Skeletal muscle satellite cell (primary cell): ENCODE measurements around the gene CELF4.

Source experiments
- H3K27me3 ChIP-seq: 2 replicates; pipeline ENCODE4 v1.7.0; 2013; ENCODE audit warnings: low read length; ENCODE audit not compliant: control insufficient read depth, insufficient read depth
- H3K36me3 ChIP-seq: 2 replicates; pipeline ENCODE4 v1.7.0; 2013; ENCODE audit warnings: mild to moderate bottlenecking, control low read depth, low read length; ENCODE audit not compliant: insufficient read depth
- H3K4me1 ChIP-seq: 2 replicates; pipeline ENCODE4 v1.7.0; 2013; ENCODE audit warnings: low read length; ENCODE audit not compliant: control insufficient read depth, insufficient read depth
- H3K4me2 ChIP-seq: 2 replicates; pipeline ENCODE4 v1.7.0; 2013; ENCODE audit warnings: mild to moderate bottlenecking, low read length
- H3K4me3 ChIP-seq: 2 replicates; pipeline ENCODE4 v1.7.0; 2013; ENCODE audit warnings: low read length
- H3K9ac ChIP-seq: 2 replicates; pipeline ENCODE4 v1.7.0; 2013; ENCODE audit warnings: mild to moderate bottlenecking, low read depth, low read length, moderate library complexity
- H3K9me3 ChIP-seq: replicated peaks from 2 replicates; pipeline ENCODE4 v1.7.0; 2013; ENCODE audit warnings: mild to moderate bottlenecking, control low read depth, low read length

The CELF4 gene

GRCh38 chr18:37456395-37456794 is 109.2 kb downstream of the CELF4 start:
- no peaks in the 10 kb centered on the region for H3K36me3 ChIP-seq

GRCh38 chr18:37453752-37454151 is 111.8 kb downstream of the CELF4 start:
- Histone ChIP-seq H3K4me1 (no peaks in the 10 kb centered on the region), H3K9me3 (no peaks in the 10 kb centered on the region), H3K9ac (no peak overlapping the region), H3K27me3 (peaks cover 21% of the 10 kb centered on the region), H3K4me3 (no peak overlapping the region), H3K36me3 (no peaks in the 10 kb centered on the region), H3K4me2 (no peak overlapping the region)

More at GRCh38 chr18:37456395-37456794, 109.2 kb downstream of the CELF4 start:
- no peak overlapping the region for H3K4me3 ChIP-seq
- no peak overlapping the region for H3K9ac ChIP-seq
- no peak overlapping the region for H3K4me2 ChIP-seq
- no peaks in the 10 kb centered on the region for H3K4me1 ChIP-seq
- no peaks in the 10 kb centered on the region for H3K9me3 ChIP-seq
- peaks cover 26% of the 10 kb centered on the region for H3K27me3 ChIP-seq

- peaks cover 16% of the 10 kb centered on the region for H3K27me3 ChIP-seq
- no peak overlapping the region for H3K9ac ChIP-seq
- H3K36me3 ChIP-seq, result no peaks in the 10 kb centered on the region
- H3K4me3 ChIP-seq, result no peak overlapping the region
- no peaks in the 10 kb centered on the region for H3K4me1 ChIP-seq
- H3K9me3 ChIP-seq, result no peaks in the 10 kb centered on the region
- H3K4me2 ChIP-seq, result no peak overlapping the region
Observed at GRCh38 chr18:37452682-37453385, 112.8 kb downstream of the CELF4 start.

GRCh38 chr18:37452015-37452414 is 113.6 kb downstream of the CELF4 start:
- H3K36me3 ChIP-seq, result no peaks in the 10 kb centered on the region
- peaks cover 23% of the 10 kb centered on the region for H3K27me3 ChIP-seq
- no peak overlapping the region for H3K4me2 ChIP-seq
- H3K4me1 ChIP-seq, result no peaks in the 10 kb centered on the region
- no peak overlapping the region for H3K9ac ChIP-seq
- H3K4me3 ChIP-seq, result no peak overlapping the region
- no peaks in the 10 kb centered on the region for H3K9me3 ChIP-seq

- H3K36me3 ChIP-seq, result no peaks in the 10 kb centered on the region
- H3K4me2 ChIP-seq, result no peak overlapping the region
- no peaks in the 10 kb centered on the region for H3K9me3 ChIP-seq
- no peaks in the 10 kb centered on the region for H3K4me1 ChIP-seq
- no peak overlapping the region for H3K4me3 ChIP-seq
- no peak overlapping the region for H3K9ac ChIP-seq
- peaks cover 28% of the 10 kb centered on the region for H3K27me3 ChIP-seq
Observed at GRCh38 chr18:37451239-37451825, 114.3 kb downstream of the CELF4 start.

- Histone ChIP-seq H3K9me3 (no peaks in the 10 kb centered on the region), H3K4me2 (no peak overlapping the region), H3K4me1 (no peaks in the 10 kb centered on the region), H3K4me3 (no peak overlapping the region), H3K9ac (no peak overlapping the region), H3K27me3 (peaks cover 33% of the 10 kb centered on the region), H3K36me3 (no peaks in the 10 kb centered on the region)
Observed at GRCh38 chr18:37450434-37451132, 115.0 kb downstream of the CELF4 start.

GRCh38 chr18:37449618-37450017 is 116.0 kb downstream of the CELF4 start:
- Histone ChIP-seq H3K9me3 (no peaks in the 10 kb centered on the region), H3K4me2 (no peak overlapping the region), H3K36me3 (no peaks in the 10 kb centered on the region), H3K4me1 (no peaks in the 10 kb centered on the region), H3K27me3 (peaks cover 33% of the 10 kb centered on the region), H3K4me3 (no peak overlapping the region), H3K9ac (no peak overlapping the region)

- no peaks in the 10 kb centered on the region for H3K4me1 ChIP-seq
- H3K9me3 ChIP-seq, result no peaks in the 10 kb centered on the region
Observed at GRCh38 chr18:37448946-37449345, 116.7 kb downstream of the CELF4 start.

GRCh38 chr18:37447962-37448888 is 117.4 kb downstream of the CELF4 start:
- Histone ChIP-seq H3K9ac (no peak overlapping the region), H3K4me1 (no peaks in the 10 kb centered on the region), H3K9me3 (no peaks in the 10 kb centered on the region), H3K4me2 (no peak overlapping the region), H3K36me3 (no peaks in the 10 kb centered on the region), H3K4me3 (no peak overlapping the region), H3K27me3 (peaks cover 36% of the 10 kb centered on the region)

More at GRCh38 chr18:37448946-37449345, 116.7 kb downstream of the CELF4 start:
- no peaks in the 10 kb centered on the region for H3K36me3 ChIP-seq
- no peak overlapping the region for H3K9ac ChIP-seq
- peaks cover 33% of the 10 kb centered on the region for H3K27me3 ChIP-seq
- H3K4me2 ChIP-seq, result no peak overlapping the region
- no peak overlapping the region for H3K4me3 ChIP-seq

- Histone ChIP-seq H3K4me3 (no peak overlapping the region), H3K4me2 (no peak overlapping the region), H3K9ac (no peak overlapping the region), H3K9me3 (no peaks in the 10 kb centered on the region), H3K36me3 (no peaks in the 10 kb centered on the region), H3K4me1 (no peaks in the 10 kb centered on the region), H3K27me3 (peaks cover 46% of the 10 kb centered on the region)
Observed at GRCh38 chr18:37445836-37446235, 119.8 kb downstream of the CELF4 start.

- no peak overlapping the region for H3K4me2 ChIP-seq
- H3K9me3 ChIP-seq, result no peaks in the 10 kb centered on the region
- no peaks in the 10 kb centered on the region for H3K36me3 ChIP-seq
- H3K27me3 ChIP-seq, result peaks cover 46% of the 10 kb centered on the region
- H3K4me3 ChIP-seq, result no peak overlapping the region
- no peaks in the 10 kb centered on the region for H3K4me1 ChIP-seq
- H3K9ac ChIP-seq, result no peak overlapping the region
Observed at GRCh38 chr18:37445368-37445767, 120.2 kb downstream of the CELF4 start.
